ENCODE results near the gene CLDN14.

- TF ChIP-seq GATA2 (IDR thresholded peaks at IDR 0.05; ENCODE audit: low read depth, low read length) (no peak), GATA3 (IDR thresholded peaks at IDR 0.05; ENCODE audit: low read depth, low read length) (no peak)
Observed at GRCh38 chr21:36425286-36425685, 54.6 kb downstream of the CLDN14 start.

Measured in SH-SY5Y (cell line).